Stimulated activated CD8-positive, alpha-beta memory T cell treated with anti-CD3 and anti-CD28 coated beads, Interleukin-12 subunit alpha, Interleukin-12 subunit beta, amount 100 ng/mL, for 24 hours (primary cell): ENCODE measurements around the gene BAX.
A peak's percentile ranks its signal among the peaks of the same experiment; 100 is the strongest.
"Not testable (repeated sequence)": the region's sequence is repeated elsewhere in the genome, so short reads cannot be mapped to it uniquely, and the experiment has no call there.

Source experiments
- DNase-seq: peaks from one replicate; pipeline ENCODE4 v3.0.0-alpha.2; 2020; ENCODE audit errors: extremely low read depth

BAX gene

DNA sequence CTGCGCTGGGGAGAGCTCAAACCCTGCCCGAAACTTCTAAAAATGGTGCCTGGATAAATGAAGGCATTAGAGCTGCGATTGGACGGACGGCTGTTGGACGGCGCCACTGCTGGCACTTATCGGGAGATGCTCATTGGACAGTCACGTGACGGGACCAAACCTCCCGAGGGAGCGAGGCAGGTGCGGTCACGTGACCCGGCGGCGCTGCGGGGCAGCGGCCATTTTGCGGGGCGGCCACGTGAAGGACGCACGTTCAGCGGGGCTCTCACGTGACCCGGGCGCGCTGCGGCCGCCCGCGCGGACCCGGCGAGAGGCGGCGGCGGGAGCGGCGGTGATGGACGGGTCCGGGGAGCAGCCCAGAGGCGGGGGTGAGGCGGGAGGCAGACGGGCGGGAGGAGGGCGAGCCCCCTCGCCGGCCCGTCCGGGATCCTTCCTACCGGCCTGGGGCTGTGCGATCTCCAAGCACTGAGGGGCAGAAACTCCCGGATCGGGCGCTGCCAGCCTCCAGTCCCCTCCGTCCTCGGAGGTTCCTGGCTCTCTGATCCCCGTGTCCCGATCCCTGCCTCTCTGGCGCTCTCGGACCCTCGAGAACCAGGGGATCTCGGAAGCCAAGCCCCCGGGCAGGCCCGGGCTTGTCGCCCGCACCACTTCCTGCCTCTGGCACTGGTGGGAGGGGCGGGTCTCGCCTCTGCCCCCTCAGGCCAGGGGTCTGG is at the start of gene BAX:
TSS of gene BAX (plus strand) at position 281 of the 713 bp plus-strand sequence. CDS start at position 335, 54 bp downstream.
- peak; percentile 90 for DNase-seq

DNA sequence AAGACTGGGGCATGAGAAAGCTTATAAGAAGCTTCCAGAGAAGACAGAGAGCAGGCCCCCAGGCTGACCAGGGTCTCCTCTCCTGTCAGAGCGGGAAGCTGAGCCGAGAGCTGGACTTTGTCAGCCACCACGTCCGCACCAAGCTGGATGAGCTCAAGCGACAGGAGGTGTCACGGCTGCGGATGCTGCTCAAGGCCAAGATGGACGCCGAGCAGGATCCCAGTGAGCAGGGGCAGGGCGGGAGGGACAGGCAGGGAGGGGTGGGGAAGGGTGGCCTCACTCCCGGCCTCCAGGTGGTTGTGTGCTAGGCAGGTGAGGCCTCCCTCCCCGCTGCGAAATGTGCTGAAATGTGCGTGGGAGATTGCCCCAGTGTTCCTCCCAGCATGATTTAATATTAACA is 49.0 kb upstream of the BAX start:
- no peak for DNase-seq

DNA sequence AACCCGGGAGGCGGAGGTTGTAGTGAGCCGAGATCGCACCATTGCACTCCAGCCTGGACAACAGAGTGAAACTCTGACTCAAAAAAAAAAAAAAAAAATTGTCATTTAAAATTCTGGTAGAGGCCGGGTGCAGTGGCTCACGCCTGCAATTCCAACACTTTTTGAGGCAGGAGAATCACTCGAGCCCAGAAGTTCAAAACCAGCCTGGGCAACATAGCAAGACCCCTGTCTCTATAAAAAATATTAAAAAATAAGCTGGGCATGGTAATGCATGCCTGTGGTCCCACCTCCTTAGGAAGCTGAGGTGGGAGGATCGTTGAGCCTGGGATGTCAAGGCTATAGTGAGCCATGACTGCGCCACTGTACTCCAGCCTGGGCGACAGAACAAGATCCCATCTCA is 48.4 kb upstream of the BAX start:
- no peak for DNase-seq

DNA sequence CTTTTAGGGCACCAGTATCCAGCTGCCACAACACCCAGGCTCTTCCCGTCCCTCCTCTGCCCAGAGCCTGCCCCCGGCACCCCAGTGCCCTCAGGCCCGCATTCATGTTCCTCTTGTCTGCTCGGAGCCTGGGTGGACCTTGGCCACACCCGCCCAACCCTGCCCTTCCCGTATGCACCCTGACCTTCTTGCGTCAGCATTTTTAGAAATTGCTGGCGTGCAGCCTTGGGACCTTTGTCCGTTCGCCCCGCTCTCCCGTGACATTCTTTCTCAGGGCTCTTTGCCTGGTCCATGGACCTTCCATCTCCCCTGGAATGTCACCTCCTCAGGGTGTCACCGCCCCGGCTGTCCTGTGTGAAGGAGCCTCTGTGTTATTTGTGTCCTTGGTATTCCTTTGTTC is 47.0 kb upstream of the BAX start:
- no peak for DNase-seq

DNA sequence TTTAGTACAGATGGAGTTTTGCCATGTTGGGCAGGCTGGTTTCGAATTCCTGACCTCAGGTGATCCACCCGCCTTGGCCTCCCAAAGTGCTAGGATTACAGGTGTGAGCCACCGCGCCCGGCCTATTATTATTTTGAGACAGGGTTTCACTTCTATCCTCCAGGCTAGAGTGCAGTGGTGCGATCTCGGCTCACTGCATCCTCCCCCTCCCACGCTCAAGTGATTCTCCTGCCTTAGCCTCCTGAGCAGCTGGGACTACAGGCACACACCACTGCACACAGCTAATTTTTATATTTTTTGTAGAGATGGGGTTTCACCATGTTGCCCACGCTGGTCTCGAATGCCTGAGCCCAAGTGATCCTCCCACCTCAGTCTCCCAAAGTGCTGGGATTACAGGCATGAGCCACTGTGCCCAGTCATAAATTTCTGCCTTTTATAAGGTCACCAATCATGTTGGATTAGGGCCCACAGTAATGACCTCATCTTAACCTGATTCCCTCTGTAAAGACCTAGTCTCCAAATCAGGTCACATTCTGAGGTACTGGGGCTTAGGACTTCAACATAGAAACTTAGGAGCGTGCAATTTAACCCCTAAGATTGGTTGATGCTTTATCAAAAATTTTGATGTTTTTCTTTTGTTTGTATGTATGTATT is 45.1 kb upstream of the BAX start:
- not testable (repeated sequence) for DNase-seq

DNA sequence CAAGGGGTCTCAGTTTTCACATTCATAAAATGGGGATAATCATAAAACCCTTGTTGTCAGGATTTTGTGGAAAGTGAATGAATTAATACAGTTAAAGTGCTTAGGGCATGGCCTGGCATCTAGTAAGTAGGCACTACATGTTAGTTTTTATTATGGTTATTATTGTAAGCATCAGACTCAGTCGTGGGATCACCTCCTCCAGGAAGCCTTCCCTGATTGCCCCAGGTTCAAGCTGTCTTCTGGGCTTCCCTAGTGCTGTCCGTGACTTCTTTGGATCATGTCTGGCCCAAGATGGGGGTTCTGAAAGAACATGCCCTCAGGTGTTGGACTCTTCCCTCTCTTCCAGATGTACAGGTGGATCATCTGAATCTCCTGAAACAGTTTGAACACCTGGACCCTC is 43.9 kb upstream of the BAX start:
- no peak for DNase-seq

DNA sequence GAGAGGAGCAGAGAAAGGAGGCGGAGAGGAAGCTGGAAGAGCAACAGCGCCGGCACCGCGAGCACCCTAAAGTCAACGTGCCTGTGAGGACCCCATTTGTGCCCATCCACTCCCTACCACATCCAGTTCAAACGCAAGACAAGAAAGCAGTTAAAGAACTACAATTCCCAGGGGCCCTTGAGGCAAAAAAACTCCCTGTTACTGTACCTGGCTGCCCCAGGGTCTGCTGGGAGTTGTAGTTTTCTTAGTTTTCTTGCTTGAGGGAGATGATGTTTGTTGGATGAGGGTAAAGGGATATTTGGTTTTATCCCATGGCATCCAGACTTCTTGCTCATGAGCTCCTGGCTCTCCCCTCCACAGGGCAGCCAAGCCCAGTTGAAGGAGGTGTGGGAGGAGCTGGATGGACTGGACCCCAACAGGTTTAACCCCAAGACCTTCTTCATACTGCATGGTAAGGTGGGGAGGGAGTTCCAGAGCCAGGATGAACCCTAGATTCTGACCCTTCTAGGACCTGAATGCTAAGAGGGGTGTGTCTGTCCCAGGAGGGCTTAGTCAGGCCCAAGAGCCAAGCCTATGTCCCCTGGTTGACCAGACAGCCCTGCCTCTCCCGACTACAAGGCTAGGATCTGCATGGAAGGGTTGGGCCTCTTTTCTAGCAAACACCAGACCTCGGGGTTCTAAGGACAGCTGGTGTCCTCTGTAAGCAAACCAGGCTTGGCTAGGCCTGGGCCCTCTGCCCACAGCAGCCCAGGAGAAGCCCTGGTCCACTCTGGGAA is 41.4 kb upstream of the BAX start:
- DNase-seq: no peak

DNA sequence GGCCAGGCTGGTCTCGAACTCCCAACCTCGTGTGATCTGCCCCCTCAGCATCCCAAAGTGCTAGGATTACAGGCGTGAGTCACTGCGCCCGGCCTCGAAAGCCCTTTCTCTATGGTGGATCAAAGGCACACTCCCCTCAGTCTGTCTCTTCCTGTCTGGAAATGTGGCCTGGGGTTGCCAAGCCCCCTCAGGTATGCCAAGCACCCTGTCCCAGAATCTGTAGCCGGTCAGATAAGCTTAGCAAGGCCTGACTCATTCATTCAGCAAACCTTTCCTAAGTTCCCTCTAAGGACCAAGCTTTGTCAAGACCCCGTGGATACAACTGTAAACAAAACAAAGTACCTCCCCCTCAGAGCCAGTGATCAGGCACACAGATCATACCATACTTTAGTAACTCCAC is 40.5 kb upstream of the BAX start:
- DNase-seq: no peak

DNA sequence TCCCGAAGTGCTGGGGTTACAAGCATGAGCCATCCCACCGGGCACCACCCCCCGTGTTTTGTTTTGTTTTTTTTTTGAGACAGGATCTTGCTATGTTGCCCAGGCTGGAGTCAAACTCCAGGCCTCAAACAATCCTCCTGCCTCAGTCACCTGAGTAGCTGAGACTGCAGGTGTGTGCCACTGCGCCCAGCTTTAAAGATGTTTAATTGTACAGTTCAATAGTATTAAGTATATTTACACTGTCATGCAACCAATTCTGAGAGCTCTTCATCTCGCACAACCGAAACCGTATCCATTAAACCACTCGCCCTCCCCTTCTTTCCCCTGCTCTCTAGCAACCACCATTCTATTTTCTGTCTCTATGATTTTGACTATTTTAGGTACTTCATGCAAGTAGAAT is 38.9 kb upstream of the BAX start:
- DNase-seq: no peak

DNA sequence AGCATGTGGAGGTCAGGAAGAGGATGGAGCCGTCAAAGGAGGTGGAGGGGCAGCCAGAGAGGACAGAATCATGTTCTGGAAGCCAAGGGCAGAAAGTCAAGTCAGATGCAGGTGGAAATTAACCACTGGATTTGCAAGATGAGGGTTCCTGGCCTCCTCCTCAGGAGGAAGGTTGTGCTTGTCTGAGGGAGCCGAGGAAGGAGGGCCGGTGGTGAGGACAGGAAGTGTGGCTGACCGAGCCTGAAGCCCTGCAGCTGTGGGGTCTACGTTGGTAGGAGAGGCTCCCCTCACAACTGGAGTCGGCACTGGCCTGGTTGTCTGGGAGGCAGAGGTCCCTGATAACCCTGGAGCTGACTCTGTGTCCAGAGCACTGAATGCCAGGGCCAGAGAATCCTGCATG is 36.6 kb upstream of the BAX start:
- no peak for DNase-seq

DNA sequence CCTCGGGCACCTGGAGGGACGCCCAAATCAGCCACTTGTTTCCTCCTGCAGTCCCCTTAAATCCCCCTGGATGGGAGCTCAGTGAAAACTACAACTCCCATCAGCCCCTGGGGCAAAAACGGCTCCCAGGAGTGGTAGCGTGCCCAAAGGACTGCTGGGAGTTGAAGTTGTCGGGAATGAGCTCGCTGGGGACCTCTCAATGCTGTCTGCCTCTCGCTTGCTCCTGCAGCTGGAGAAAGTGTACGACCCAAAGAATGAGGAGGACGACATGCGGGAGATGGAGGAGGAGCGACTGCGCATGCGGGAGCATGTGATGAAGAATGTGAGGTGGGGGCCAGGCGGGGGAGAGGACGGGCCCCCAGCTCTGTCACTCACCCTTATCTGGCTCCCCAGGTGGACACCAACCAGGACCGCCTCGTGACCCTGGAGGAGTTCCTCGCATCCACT is 35.9 kb upstream of the BAX start:
- no peak for DNase-seq

DNA sequence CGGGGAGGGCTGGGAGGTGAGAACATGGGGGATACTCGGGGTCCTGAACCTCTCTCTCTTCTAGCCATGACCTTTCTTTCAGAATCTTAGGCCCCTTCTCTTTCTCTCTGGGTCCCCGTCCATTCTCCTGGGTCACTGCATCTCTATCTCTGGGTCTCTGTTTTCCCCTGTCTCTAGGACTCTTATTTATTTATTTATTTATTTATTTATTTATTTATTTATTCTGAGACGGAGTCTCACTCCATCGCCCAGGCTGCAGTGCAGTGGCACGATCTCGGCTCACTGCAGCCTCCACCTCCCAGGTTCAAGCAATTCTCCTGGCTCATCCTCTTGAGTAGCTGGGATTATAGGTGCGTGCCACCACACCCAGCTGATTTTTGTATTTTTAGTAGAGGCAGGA is 35.4 kb upstream of the BAX start:
- DNase-seq: not testable (repeated sequence)

DNA sequence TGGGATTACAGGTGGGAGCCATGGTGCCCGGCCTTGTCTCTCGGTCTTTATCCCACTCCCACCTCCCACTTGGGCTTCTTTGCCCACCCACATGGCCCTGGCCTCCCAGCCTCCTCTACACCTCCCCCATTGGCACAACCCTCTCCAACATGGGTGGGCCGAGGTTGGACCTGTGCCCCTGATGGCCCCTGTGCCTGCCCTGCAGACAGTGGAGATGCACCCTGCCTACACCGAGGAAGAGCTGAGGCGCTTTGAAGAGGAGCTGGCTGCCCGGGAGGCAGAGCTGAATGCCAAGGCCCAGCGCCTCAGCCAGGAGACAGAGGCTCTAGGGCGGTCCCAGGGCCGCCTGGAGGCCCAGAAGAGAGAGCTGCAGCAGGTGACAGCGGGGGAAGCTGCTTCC is 33.7 kb upstream of the BAX start:
- no peak for DNase-seq

DNA sequence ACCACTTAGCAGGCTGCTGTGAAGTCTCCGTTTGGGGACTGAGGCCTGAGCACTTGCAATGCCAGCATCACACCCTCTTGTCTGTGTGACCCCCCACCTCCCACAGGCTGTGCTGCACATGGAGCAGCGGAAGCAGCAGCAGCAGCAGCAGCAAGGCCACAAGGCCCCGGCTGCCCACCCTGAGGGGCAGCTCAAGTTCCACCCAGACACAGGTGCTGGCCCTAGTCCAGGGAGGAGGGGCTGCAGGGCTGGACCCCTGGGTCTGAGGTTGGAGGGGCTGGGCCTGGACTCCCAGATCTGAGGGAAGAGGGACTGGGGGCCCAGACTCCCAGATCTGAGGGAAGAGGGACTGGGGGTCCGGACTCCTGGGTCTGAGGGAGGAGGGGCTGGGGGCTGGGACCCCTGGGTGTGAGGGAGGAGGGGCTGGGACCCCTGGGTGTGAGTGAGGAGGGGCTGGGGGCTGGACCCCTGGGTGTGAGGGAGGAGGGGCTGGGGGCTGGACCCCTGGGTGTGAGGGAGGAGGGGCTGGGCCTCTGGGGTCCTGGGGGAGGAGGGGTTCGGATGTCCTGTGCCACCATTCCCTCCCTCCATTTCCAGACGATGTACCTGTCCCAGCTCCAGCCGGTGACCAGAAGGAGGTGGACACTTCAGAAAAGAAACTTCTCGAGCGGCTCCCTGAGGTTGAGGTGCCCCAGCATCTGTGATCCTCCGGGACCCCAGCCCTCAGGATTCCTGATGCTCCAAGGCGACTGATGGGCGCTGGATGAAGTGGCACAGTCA is 32.8 kb upstream of the BAX start:
- DNase-seq: no peak

DNA sequence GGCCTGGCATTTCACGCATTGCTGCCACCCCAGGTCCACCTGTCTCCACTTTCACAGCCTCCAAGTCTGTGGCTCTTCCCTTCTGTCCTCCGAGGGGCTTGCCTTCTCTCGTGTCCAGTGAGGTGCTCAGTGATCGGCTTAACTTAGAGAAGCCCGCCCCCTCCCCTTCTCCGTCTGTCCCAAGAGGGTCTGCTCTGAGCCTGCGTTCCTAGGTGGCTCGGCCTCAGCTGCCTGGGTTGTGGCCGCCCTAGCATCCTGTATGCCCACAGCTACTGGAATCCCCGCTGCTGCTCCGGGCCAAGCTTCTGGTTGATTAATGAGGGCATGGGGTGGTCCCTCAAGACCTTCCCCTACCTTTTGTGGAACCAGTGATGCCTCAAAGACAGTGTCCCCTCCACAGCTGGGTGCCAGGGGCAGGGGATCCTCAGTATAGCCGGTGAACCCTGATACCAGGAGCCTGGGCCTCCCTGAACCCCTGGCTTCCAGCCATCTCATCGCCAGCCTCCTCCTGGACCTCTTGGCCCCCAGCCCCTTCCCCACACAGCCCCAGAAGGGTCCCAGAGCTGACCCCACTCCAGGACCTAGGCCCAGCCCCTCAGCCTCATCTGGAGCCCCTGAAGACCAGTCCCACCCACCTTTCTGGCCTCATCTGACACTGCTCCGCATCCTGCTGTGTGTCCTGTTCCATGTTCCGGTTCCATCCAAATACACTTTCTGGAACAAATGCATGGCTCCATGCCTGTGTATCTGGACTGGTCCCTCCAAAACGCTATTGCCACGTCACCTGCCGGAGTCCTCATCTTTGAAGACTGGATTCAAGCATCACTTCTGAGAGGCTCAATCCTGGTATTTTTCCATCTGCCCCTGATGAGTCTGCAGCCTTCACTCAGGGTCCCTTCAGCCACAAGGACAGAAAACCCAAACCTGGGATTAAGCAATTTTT is 31.9 kb upstream of the BAX start:
- DNase-seq: no peak

DNA sequence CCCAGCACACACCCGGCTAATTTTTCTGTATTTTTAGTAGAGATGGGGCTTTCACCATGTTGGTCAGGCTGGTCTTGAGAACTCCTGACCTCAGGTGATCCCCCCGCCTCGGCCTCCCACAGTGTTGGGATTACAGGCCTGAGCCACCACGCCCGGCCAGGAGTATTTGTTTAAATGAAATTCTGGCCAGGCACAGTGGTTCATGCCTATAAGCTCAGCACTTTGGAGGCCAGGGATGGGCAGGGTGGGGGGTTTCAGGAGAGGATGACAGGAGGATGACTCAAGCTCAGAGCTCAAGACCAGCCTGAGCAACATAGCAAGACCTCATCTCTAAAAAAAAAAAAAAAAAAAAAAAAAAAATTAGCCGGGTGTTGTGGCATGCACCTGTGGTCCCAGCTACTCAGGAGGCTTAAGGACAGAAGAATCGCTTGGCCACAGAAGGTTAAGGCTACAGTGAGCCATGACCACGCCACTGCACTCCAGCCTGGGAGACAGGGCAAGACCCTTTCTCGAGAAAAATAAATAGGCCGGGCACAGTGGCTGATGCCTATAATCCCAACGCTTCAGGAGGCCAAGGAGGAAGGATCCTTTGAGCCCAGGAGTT is 29.3 kb upstream of the BAX start:
- no peak for DNase-seq

DNA sequence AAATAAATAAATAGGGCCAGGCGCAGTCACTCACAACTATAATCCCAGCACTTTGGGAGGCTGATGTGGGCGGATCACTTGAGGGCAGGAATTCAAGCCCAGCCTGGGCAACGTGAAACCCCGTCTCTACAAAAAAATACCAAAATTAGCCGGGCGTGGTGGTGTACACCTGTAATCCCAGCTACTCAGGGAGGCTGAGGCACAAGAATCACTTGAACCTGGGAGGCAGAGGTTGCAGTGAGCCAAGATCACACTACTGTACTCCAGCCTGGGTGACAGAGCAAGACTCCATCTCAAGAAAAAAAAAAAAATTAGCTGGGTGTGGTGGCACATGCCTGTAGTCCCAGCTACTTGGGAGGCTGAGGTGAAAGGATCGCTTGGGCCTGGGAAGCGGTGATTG is 28.8 kb upstream of the BAX start:
- not testable (repeated sequence) for DNase-seq

DNA sequence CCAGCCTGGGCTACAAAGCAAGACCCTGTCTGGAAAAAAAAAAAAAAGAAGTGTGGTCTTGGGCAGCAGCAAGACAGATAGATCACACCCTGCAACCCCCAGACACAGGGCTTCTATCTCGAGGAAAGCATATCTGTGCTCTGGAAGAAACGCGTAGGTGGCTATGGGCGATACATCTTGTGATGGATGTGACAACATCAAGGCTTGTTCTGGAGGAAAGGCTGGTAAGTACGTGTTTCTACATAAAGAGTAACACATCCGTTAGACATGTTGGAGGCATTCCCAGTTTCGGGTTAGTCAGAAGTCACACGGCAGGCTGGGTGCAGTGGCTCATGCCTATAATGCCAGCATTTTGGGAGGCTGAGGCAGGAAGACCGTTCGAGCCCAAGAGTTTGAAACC is 27.8 kb upstream of the BAX start:
- no peak for DNase-seq

DNA sequence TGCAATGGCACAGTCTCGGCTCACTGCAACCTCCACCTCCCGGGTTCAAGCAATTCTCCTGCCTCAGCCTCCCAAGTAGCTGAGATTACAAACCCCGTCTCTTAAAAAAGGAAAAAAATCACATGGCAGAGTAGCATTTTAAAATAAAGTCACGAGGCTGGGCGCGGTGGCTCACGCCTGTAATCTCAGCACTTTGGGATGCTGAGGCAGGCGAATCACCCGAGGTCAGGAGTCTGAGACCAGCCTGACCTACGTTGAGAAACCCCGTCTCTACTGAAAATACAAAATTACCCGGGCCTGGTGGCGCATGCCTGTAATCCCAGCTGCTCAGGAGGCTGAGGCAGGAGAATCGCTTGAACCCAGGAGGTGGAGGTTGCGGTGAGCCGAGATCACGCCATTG is 27.0 kb upstream of the BAX start:
- not testable (repeated sequence) for DNase-seq
